MCF 10A (cell line): ENCODE results near the gene TMC5. TPM values are rescaled to one million over a fixed set of nuclear protein-coding genes. Genes with fewer than 3 reads are reported as not detected.

Experiments
- BruUV-seq: library from RNA; stranded (reverse); fragments of 400-500 nt; replicated peaks from 2 replicates; lab custom pipeline; 2021; lab: Mats Ljungman, UMichigan
- CTCF ChIA-PET: fragments of 300-600 bp; sonication (Branson Sonifier 250); formaldehyde crosslinking; extraction: SDS; loops from one replicate; lab custom pipeline; 2021; ENCODE audit warnings: antibody characterized with exemption, inconsistent platforms; lab: Yijun Ruan, JAX
- POLR2A ChIA-PET: fragments of 300-600, 350-650 bp; sonication (Branson Sonifier 250); formaldehyde crosslinking; extraction: SDS; loops from one replicate; lab custom pipeline; 2020; ENCODE audit warnings: antibody characterized with exemption, inconsistent platforms; lab: Yijun Ruan, JAX
- DNase-seq: peaks from one replicate; pipeline ENCODE4 v3.0.0-alpha.2; 2018; ENCODE audit not compliant: unreplicated experiment
- H3K27ac Mint-ChIP-seq: one replicate; pipeline ENCODE4 v1.8.0; 2022; ENCODE audit warnings: mild to moderate bottlenecking, low read depth, mixed read lengths; ENCODE audit not compliant: unreplicated experiment
- H3K27me3 Mint-ChIP-seq: one replicate; pipeline ENCODE4 v1.8.0; 2022; ENCODE audit warnings: mixed read lengths; ENCODE audit not compliant: insufficient read depth, unreplicated experiment
- H3K36me3 Mint-ChIP-seq: one replicate; pipeline ENCODE4 v1.8.0; 2022; ENCODE audit warnings: mild to moderate bottlenecking, moderate library complexity, mixed read lengths; ENCODE audit not compliant: insufficient read depth, unreplicated experiment
- H3K4me1 Mint-ChIP-seq: one replicate; pipeline ENCODE4 v1.8.0; 2022; ENCODE audit warnings: mixed read lengths; ENCODE audit not compliant: insufficient read depth, unreplicated experiment
- H3K4me3 Mint-ChIP-seq: one replicate; pipeline ENCODE4 v1.8.0; 2022; ENCODE audit warnings: mild to moderate bottlenecking, moderate library complexity, mixed read lengths; ENCODE audit not compliant: unreplicated experiment
- H3K9me3 Mint-ChIP-seq: one replicate; pipeline ENCODE4 v1.8.0; 2022; ENCODE audit warnings: mixed read lengths; ENCODE audit not compliant: unreplicated experiment
- intact Hi-C: fragments of 100-400 bp; cut with micrococcal nuclease; formaldehyde crosslinking; loops from 2 replicates; pipeline ENCODE4 v1.14.1; 2022
- total RNA-seq: library from RNA; stranded (reverse); gene quantifications from 2 replicates; pipeline ENCODE4 v1.2.3, GENCODE V29; 2022
- TF ChIP-seq, protein P1 (sequence below): fragments of 200-600 bp; IDR thresholded peaks from one replicate; pipeline ENCODE4 v1.8.0; 2022; ENCODE audit warnings: antibody characterized with exemption, mild to moderate bottlenecking; ENCODE audit not compliant: unreplicated experiment

TMC5 gene
- total RNA-seq, 1 experiment from 2014 or later, result 0.16 TPM

DNA sequence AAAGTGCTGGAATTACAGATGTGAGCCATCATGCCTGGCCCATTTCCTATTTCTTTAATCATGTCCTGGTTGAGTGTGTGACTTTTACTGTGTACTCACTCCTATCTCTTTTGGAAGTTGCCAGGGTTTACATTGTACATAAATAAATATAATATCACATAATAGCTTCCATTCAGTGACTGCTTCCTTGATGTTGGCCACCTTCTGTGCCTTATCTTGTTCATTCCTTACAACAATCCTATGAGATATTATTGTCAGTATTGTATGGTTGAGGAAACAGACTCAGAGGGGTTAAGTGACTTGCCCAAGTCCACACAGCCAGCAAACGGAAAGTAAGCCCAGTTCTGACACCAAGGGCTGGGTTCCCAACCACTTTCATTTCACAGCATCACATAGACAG is 16.9 kb downstream of the TMC5 start:
- peaks cover 14% of the 10 kb centered on the region for H3K4me1 Mint-ChIP-seq
- no peak for DNase-seq
- no peak overlapping the region for H3K27ac Mint-ChIP-seq
- H3K27me3 Mint-ChIP-seq, result no peaks in the 10 kb centered on the region
- no TSS peak for BruUV-seq
- no peak overlapping the region for H3K4me3 Mint-ChIP-seq
- CTCF ChIA-PET, result no interaction called here
- TF ChIP-seq, protein P1, sequence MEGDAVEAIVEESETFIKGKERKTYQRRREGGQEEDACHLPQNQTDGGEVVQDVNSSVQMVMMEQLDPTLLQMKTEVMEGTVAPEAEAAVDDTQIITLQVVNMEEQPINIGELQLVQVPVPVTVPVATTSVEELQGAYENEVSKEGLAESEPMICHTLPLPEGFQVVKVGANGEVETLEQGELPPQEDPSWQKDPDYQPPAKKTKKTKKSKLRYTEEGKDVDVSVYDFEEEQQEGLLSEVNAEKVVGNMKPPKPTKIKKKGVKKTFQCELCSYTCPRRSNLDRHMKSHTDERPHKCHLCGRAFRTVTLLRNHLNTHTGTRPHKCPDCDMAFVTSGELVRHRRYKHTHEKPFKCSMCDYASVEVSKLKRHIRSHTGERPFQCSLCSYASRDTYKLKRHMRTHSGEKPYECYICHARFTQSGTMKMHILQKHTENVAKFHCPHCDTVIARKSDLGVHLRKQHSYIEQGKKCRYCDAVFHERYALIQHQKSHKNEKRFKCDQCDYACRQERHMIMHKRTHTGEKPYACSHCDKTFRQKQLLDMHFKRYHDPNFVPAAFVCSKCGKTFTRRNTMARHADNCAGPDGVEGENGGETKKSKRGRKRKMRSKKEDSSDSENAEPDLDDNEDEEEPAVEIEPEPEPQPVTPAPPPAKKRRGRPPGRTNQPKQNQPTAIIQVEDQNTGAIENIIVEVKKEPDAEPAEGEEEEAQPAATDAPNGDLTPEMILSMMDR, result no peak
- H3K9me3 Mint-ChIP-seq, result no peaks in the 10 kb centered on the region
- intact Hi-C loops, result no loop called here
- no peaks in the 10 kb centered on the region for H3K36me3 Mint-ChIP-seq
- POLR2A ChIA-PET, result no interaction called here

DNA sequence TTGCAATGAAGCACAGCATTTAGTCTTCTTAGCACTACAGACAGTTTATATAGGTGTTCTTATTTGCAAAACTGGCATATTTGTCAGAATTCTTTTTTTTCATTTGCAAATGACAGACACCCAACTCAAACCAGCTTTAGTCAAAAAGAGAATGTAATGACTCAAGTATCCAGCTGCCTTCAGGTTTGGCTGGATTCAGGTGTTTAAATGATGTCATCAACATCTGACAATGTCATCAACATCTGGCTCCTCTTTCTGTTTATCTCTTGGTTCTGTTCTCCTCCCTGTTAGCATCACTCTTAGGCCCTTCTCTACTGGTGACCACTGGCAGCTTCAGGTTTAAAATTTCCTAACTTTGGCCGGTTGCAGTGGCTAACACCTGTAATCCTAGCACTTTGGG is 18.9 kb downstream of the TMC5 start:
- Mint-ChIP-seq H3K4me1 (peaks cover 14% of the 10 kb centered on the region), H3K27ac (no peak overlapping the region), H3K9me3 (no peaks in the 10 kb centered on the region), H3K36me3 (no peaks in the 10 kb centered on the region), H3K27me3 (no peaks in the 10 kb centered on the region), H3K4me3 (no peak overlapping the region)
- TF ChIP-seq, protein P1, result no peak
- ChIA-PET CTCF (interaction anchor here (0.5 to 1.8 kb wide), 6 partner anchors 12 to 147 kb away, joined by 3 to 6 read pairs (median 4); no protein-coding TSS in a partner anchor), POLR2A (interaction anchor here (0.7 kb wide), 1 partner anchor 25 kb away, joined by 4 read pairs; no protein-coding TSS in a partner anchor)
- BruUV-seq, result no TSS peak
- intact Hi-C loops, result no loop called here
- DNase-seq, result no peak

DNA sequence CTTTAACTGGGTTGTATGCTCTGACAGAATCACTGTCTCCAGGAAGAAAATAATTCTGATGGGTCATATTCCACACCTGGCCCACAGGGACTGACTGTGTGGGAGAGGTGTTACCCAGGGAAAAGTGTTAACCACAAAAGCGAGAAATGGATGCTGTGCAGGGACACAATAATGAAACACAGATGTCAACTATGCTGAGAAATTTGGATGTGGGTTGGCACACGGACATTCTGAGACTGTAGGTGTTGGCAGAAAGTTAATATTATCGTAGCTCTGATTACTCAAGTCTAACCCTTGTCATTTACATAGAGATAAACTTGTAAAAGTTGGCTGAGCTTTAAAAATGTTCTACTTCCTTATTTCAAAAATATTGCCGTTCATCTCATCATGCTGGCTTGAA is 19.6 kb downstream of the TMC5 start:
- BruUV-seq, result no TSS peak
- DNase-seq, result no peak
- TF ChIP-seq, protein P1, result no peak
- intact Hi-C loops, result no loop called here
- POLR2A ChIA-PET, result interaction anchor here (0.7 kb wide), 1 partner anchor 18 kb away, joined by 3 read pairs; no protein-coding TSS in a partner anchor
- CTCF ChIA-PET, result interaction anchor here (0.7 to 1.8 kb wide), 5 partner anchors 12 to 146 kb away, joined by 3 to 6 read pairs (median 4); no protein-coding TSS in a partner anchor
- no peaks in the 10 kb centered on the region for H3K36me3 Mint-ChIP-seq
- no peaks in the 10 kb centered on the region for H3K27me3 Mint-ChIP-seq
- no peak overlapping the region for H3K27ac Mint-ChIP-seq
- no peak overlapping the region for H3K4me3 Mint-ChIP-seq
- H3K9me3 Mint-ChIP-seq, result no peaks in the 10 kb centered on the region
- peaks cover 7% of the 10 kb centered on the region for H3K4me1 Mint-ChIP-seq

DNA sequence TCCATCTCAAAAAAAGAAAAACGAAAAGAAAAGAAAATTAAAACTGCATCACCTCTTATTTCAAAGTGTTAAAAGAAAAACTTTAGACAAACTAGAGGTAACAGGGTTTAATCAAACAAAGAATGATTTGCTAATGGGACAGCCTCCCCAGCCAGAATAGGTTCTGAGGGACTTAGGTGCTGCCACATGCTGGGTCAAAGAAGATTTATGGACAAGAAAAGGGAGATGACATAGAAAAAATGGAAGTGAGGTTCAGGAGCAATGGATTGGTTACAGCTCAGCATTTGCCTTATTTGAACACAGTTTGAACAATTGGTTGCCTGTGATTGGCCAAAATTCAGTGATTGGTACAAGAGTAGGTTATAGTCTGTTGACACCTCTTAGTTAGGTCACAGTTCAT is 21.1 kb downstream of the TMC5 start:
- intact Hi-C loops, result no loop called here
- POLR2A ChIA-PET, result no interaction called here
- H3K9me3 Mint-ChIP-seq, result peaks cover 5% of the 10 kb centered on the region

More for the DNA sequence above, 21.1 kb downstream of the TMC5 start:
- no peak for DNase-seq
- Mint-ChIP-seq H3K27ac (no peak overlapping the region), H3K4me1 (no peaks in the 10 kb centered on the region), H3K27me3 (peaks cover 8% of the 10 kb centered on the region), H3K36me3 (no peaks in the 10 kb centered on the region), H3K4me3 (no peak overlapping the region)
- no TSS peak for BruUV-seq
- CTCF ChIA-PET, result no interaction called here
- TF ChIP-seq, protein P1, result no peak
